GM12874 (cell line): ENCODE data around the gene ARHGAP22.

Source experiments
- CTCF ChIP-seq: IDR thresholded peaks from 2 replicates; pipeline ENCODE4 v1.5.1; 2011; ENCODE audit warnings: low read depth, mild to moderate bottlenecking, control low read depth, low read length, moderate library complexity; ENCODE audit not compliant: insufficient read depth

Gene ARHGAP22

GRCh38 chr10:48587819-48588218 lies 17.1 kb downstream of the ARHGAP22 start:
- no peak for TF ChIP-seq CTCF

- TF ChIP-seq CTCF, result no peak
Measured at GRCh38 chr10:48587101-48587500, 17.8 kb downstream of the ARHGAP22 start.

- no peak for TF ChIP-seq CTCF
Measured at GRCh38 chr10:48582970-48583369, 21.9 kb downstream of the ARHGAP22 start.

- no peak for TF ChIP-seq CTCF
Measured at GRCh38 chr10:48580236-48580635, 24.6 kb downstream of the ARHGAP22 start.

- no peak for TF ChIP-seq CTCF
Measured at GRCh38 chr10:48579251-48579960, 25.5 kb downstream of the ARHGAP22 start.

- no peak for TF ChIP-seq CTCF
Measured at GRCh38 chr10:48577158-48577557, 27.7 kb downstream of the ARHGAP22 start.

- TF ChIP-seq CTCF, result no peak
Measured at GRCh38 chr10:48576501-48576900, 28.4 kb downstream of the ARHGAP22 start.
